GM12892 (cell line): ENCODE results near the gene NFAT5.

Experiments
- POLR2A ChIP-seq: IDR thresholded peaks from 2 replicates; pipeline ENCODE4 v1.6.1; 2011; ENCODE audit warnings: low read depth, low read length, control low read depth
- POLR2AphosphoS5 ChIP-seq: IDR thresholded peaks from 2 replicates; pipeline ENCODE4 v1.6.1; 2011; ENCODE audit warnings: low read depth, low read length, control low read depth
- TAF1 ChIP-seq: IDR thresholded peaks from 2 replicates; pipeline ENCODE4 v1.6.1; 2011; ENCODE audit warnings: low read depth, mild to moderate bottlenecking, control low read depth, low read length, borderline replicate concordance

DNA sequence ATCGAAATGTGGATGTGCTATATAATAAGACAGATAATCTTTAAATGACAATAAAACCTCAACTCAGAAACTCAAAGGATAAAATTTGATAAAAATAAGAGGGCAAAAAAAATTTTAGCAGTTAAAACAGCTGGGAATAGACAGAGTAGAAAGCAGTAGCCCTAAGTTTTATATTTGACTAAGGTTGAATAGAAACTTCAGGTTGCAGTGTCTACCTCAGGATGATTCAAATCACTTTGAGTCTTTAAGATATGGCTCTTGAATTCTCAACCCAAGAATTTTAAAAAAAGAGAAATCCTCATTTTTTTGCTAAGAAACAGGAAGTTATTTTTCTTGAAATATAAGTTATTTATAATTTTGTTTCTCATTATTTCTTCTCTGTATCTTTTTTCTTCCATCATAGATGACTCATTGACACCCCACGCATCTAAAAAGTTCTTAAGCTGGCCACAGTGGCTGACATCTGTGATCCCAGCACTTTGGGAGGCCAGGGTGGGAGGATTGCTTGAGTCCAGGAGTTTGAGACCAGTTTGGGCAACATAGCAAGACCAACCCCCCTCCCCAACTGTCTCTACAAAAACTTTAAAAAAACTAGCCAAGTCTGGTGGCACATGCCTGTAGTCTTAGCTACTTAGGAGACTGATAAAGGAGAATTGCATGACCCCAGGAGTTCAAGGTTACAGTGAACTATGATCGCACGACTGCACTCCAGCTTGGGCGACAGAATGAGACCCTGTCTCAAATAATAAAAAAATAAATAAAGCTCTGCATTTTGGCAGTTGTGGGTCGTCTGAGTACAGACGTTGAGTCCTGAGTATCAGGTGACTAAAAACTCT, 23.9 kb downstream of the NFAT5 start:
- no peak for TF ChIP-seq TAF1
- no peak for TF ChIP-seq POLR2AphosphoS5
- TF ChIP-seq POLR2A, result no peak
